Measurements from ENCODE around the gene MAP3K6. TPM values are rescaled to one million over a fixed set of nuclear protein-coding genes. Genes with fewer than 3 reads are reported as not detected.

MAP3K6 gene
- total and polyA plus RNA-seq, 2 of the 13 experiments (the other 11 are each of a cell fraction or from before 2014, with no cell fraction given) = 2.7 to 3.2 TPM

DNA sequence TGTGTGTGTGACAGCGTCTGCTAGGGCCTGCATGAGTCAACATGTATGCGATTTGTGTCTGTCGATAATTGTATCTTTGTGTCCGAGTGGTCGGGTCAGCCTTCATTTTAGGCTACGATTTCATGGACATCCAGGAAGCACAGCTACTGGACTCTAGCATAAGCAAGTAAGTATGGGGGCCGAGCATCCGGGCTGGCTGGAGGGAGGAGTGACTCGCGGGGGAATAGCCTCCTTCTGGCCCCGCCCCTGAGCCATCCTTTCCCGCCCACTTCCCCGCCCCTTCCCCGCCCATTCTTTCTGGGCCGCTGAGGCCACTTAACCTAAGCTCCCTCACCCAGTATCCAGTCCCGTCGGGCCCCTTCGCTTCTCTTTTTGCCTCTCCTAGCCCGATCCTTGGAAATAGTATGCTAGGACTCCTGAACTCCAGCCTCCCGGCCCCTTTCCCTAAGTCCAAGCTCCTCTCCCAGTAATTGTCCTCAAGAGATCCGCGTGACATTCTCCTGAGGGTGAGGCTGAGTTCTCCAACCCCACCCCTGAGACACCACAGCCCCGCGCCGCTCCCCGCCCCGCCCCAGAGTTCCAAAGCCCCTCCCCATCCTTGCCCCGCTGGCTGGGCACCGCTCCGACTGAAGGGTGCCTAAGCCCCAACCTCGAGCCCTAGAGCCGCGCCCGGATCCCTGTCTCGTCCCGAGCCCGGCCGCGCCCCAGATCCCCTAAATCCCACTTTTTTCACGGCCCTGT lies 1.2 kb downstream of the MAP3K6 start:
- Histone ChIP-seq H3K27me3 (ENCODE audit: control insufficient read depth in 1 of 2, insufficient read depth in 2 of 2, low read length in 2 of 2) (peaks cover 2 to 10% of the 10 kb centered on the region in 2 experiments; a peak in 3 of 5 replicates), H3K36me3 (replicated peaks in 1 of 2; ENCODE audit: control insufficient read depth in 1 of 2, insufficient read depth in 2 of 2, low read length in 2 of 2) (no peaks in the 10 kb centered on the region), H3K9ac (ENCODE audit: insufficient read depth, low read depth, low read length) (peak overlapping the region; percentile 66; the same call in 1 of the 2 replicates), H3K9me3 (ENCODE audit: low read length) (no peaks in the 10 kb centered on the region), H3K4me3 (replicated peaks in 1 of 3; ENCODE audit: insufficient read depth in 1 of 3, low read depth in 2 of 3, low read length in 3 of 3) (peak overlapping the region; percentile 64 to 84 (median 84)), H2AFZ (ENCODE audit: low read length) (peak overlapping the region; percentile 54), H4K20me1 (ENCODE audit: insufficient read depth, low read length) (no peaks in the 10 kb centered on the region), H3K79me2 (ENCODE audit: insufficient read depth, low read length) (no peaks in the 10 kb centered on the region), H3K4me2 (ENCODE audit: low read depth, low read length) (peak overlapping the region; percentile 84), H3K27ac (ENCODE audit: extremely low read length, insufficient read depth, low read length) (peak overlapping the region; percentile 33), H3K4me1 (ENCODE audit: insufficient read depth, low read length) (peaks cover 27% of the 10 kb centered on the region)
- CTCF ChIA-PET (ENCODE audit: low intra/inter-chr PET ratio, low total read pairs) = interaction anchor here (1.1 kb wide), 1 partner anchor 23 kb away, joined by 3 read pairs; no protein-coding TSS in a partner anchor
- DNase-seq (ENCODE audit: low spot score) = peak; percentile 68
- POLR2A ChIA-PET = interaction anchor here (0.6 to 3.2 kb wide), 15 partner anchors 11 to 408 kb away, joined by 3 to 20 read pairs (median 4); partner anchors contain the start of genes FAM76A, IFI6, SLC9A1 and STX12
- BruUV-seq (replicated peaks) = no TSS peak
- in situ Hi-C loops (cut with HindIII; ENCODE audit: extremely low pct_ligation_motif_present, low pct_unique_long_range_greater_than_20kb) (no loop called here), intact Hi-C loops (cut with micrococcal nuclease; ENCODE audit: unreplicated experiment) (no loop called here)
- FAIRE-seq = peak; percentile 51
- 3% methylated on average over 32 of the region's 40 CpGs for WGBS (ENCODE audit: low lambda C conversion rate)
- ATAC-seq = peak; percentile 60
- TF ChIP-seq ZNF274 (CRISPR knock-in tag; IDR thresholded peaks at IDR 0.05) (no peak), SALL1 (CRISPR knock-in tag; IDR thresholded peaks at IDR 0.05) (peak; percentile 20; the same call in 1 of the 2 replicates), POLR2A (IDR thresholded peaks at IDR 0.05; ENCODE audit: insufficient read depth in 1 of 2, low read depth in 2 of 2, low read length in 2 of 2) (peak; percentile 35 to 47; a peak in 2 of 4 replicates), PHF21A (CRISPR knock-in tag; IDR thresholded peaks at IDR 0.05) (0 out of 2 replicates have a peak, but pooled peaks have one; percentile 16), ZNF160 (CRISPR knock-in tag; IDR thresholded peaks at IDR 0.05) (no peak), ZC3H13 (CRISPR knock-in tag; IDR thresholded peaks at IDR 0.05) (0 out of 2 replicates have a peak, but pooled peaks have one; percentile 34), GABPA (IDR thresholded peaks at IDR 0.05; ENCODE audit: low read depth, low read length) (no peak), GABPA (CRISPR knock-in tag; IDR thresholded peaks at IDR 0.05; ENCODE audit: low read depth) (peak; percentile 50; the same call in 1 of the 2 replicates), SP5 (CRISPR knock-in tag; IDR thresholded peaks at IDR 0.05; ENCODE audit: borderline replicate concordance, low read depth) (peak; percentile 84), XRCC5 (optimal IDR thresholded peaks at IDR 0.05; ENCODE audit: low read length) (peak; percentile 29), EHMT2 (IDR thresholded peaks at IDR 0.05; ENCODE audit: borderline replicate concordance, low read depth, low read length) (no peak), MAFF (IDR thresholded peaks at IDR 0.05; ENCODE audit: low read depth, low read length) (no peak), SRY (CRISPR knock-in tag; IDR thresholded peaks at IDR 0.05) (0 out of 2 replicates have a peak, but pooled peaks have one; percentile 16), ZNF75D (CRISPR knock-in tag; IDR thresholded peaks at IDR 0.05; ENCODE audit: borderline replicate concordance) (no peak), POLR2AphosphoS5 (IDR thresholded peaks at IDR 0.05; ENCODE audit: low read depth, low read length) (0 out of 2 replicates have a peak, but pooled peaks have one; percentile 30), ETV5 (CRISPR knock-in tag; IDR thresholded peaks at IDR 0.05; ENCODE audit: borderline replicate concordance) (peak; percentile 73), ZNF12 (CRISPR knock-in tag; IDR thresholded peaks at IDR 0.05) (peak; percentile 73; the same call in 1 of the 2 replicates)
- TF ChIP-seq, protein P1, sequence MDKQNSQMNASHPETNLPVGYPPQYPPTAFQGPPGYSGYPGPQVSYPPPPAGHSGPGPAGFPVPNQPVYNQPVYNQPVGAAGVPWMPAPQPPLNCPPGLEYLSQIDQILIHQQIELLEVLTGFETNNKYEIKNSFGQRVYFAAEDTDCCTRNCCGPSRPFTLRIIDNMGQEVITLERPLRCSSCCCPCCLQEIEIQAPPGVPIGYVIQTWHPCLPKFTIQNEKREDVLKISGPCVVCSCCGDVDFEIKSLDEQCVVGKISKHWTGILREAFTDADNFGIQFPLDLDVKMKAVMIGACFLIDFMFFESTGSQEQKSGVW (CRISPR knock-in tag; IDR thresholded peaks at IDR 0.05; ENCODE audit: borderline replicate concordance) = no peak
- TF ChIP-seq, protein P2, sequence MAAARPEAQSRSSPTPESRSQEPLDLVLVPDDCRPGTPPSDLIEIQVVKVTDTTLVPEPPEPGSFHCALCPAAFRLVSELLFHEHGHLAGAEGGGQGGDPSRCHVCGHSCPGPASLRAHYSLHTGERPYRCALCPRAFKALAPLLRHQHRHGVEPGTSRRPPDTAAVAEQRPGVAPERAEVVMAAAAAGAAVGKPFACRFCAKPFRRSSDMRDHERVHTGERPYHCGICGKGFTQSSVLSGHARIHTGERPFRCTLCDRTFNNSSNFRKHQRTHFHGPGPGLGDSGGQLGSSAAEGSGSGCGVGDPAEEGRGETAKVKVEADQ (CRISPR knock-in tag; IDR thresholded peaks at IDR 0.05; ENCODE audit: borderline replicate concordance) = 0 out of 2 replicates have a peak, but pooled peaks have one; percentile 27
- TF ChIP-seq, protein P3, sequence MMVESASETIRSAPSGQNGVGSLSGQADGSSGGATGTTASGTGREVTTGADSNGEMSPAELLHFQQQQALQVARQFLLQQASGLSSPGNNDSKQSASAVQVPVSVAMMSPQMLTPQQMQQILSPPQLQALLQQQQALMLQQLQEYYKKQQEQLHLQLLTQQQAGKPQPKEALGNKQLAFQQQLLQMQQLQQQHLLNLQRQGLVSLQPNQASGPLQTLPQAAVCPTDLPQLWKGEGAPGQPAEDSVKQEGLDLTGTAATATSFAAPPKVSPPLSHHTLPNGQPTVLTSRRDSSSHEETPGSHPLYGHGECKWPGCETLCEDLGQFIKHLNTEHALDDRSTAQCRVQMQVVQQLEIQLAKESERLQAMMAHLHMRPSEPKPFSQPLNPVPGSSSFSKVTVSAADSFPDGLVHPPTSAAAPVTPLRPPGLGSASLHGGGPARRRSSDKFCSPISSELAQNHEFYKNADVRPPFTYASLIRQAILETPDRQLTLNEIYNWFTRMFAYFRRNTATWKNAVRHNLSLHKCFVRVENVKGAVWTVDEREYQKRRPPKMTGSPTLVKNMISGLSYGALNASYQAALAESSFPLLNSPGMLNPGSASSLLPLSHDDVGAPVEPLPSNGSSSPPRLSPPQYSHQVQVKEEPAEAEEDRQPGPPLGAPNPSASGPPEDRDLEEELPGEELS (CRISPR knock-in tag; IDR thresholded peaks at IDR 0.05) = peak; percentile 37; the same call in 1 of the 2 replicates
